Astrocyte of the spinal cord (primary cell): ENCODE measurements around the gene KIF2C.
"Not testable (repeated sequence)": the region's sequence is repeated elsewhere in the genome, so short reads cannot be mapped to it uniquely, and the experiment has no call there.

Experiments used
- DNase-seq: peaks from one replicate; pipeline ENCODE4 v3.0.0; 2011; ENCODE audit warnings: low read depth, low spot score
- H3K4me3 ChIP-seq: 2 replicates; pipeline ENCODE4 v1.5.1; 2011; ENCODE audit warnings: low read depth, mild to moderate bottlenecking, low read length, moderate library complexity
- CTCF ChIP-seq: IDR thresholded peaks from 2 replicates; pipeline ENCODE4 v1.5.1; 2012; ENCODE audit warnings: low read depth, mild to moderate bottlenecking, low read length, inconsistent platforms
- in situ Hi-C: cut with HindIII; loops from 2 replicates; pipeline ENCODE4 v1.10.0; 2017; ENCODE audit warnings: low sequenced_read_pairs

KIF2C gene

GRCh38 chr1:44808063-44808937, 68.7 kb downstream of the KIF2C start, which contains the start of gene BTBD19:
TSS of gene BTBD19 (plus strand) at chr1:44808523. CDS start at chr1:44808821, 298 bp downstream.
- peak; percentile 96 for DNase-seq
- peak within 1 kb of the TSS; percentile 47 for H3K4me3 ChIP-seq

GRCh38 chr1:44808938-44809917, 69.6 kb downstream of the KIF2C start:
- peak; percentile 80 for DNase-seq
- in situ Hi-C loops, result no loop called here
- TF ChIP-seq CTCF, result no peak
- H3K4me3 ChIP-seq, result peak overlapping the region; percentile 47

More at GRCh38 chr1:44808063-44808937, 68.7 kb downstream of the KIF2C start, which contains the start of gene BTBD19:
- no peak for TF ChIP-seq CTCF
- in situ Hi-C loops, result no loop called here

GRCh38 chr1:44810101-44810761, 70.6 kb downstream of the KIF2C start:
- in situ Hi-C loops, result no loop called here
- peak overlapping the region; percentile 47 for H3K4me3 ChIP-seq
- no peak for TF ChIP-seq CTCF
- DNase-seq, result peak; percentile 62

- DNase-seq, H3K4me3 ChIP-seq, in situ Hi-C loops: not testable (repeated sequence)
These were observed 71.1 kb downstream of the KIF2C start for GRCh38 chr1:44810762-44811105.

GRCh38 chr1:44811234-44811633, 71.6 kb downstream of the KIF2C start:
- no peak for TF ChIP-seq CTCF
- no peak overlapping the region for H3K4me3 ChIP-seq
- no peak for DNase-seq
- in situ Hi-C loops, result no loop called here

GRCh38 chr1:44812822-44813543, 73.3 kb downstream of the KIF2C start:
- no peak for TF ChIP-seq CTCF
- no peak for DNase-seq
- in situ Hi-C loops, result no loop called here
- peak overlapping the region; percentile 3 for H3K4me3 ChIP-seq

GRCh38 chr1:44815926-44816325, 76.3 kb downstream of the KIF2C start:
- H3K4me3 ChIP-seq, in situ Hi-C loops, DNase-seq: not testable (repeated sequence)
